ENCODE measurements around the gene MDM2.

DNA sequence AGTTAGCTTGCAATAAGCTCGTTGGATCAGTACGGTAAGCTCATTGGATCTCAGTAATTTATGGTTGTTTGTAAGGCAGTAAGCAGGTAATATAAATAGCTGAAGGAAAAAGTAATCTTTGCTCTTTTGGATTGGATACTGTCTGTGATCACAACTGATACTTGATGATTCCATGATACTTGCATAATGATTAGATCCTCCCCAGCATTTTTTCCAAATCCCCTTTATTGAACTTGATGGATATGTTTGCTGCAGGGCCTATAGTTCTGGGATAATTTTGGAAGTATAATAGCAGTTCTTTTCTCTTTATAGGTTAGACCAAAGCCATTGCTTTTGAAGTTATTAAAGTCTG lies 5.2 kb downstream of the MDM2 start:
- TF ChIP-seq, protein P1, sequence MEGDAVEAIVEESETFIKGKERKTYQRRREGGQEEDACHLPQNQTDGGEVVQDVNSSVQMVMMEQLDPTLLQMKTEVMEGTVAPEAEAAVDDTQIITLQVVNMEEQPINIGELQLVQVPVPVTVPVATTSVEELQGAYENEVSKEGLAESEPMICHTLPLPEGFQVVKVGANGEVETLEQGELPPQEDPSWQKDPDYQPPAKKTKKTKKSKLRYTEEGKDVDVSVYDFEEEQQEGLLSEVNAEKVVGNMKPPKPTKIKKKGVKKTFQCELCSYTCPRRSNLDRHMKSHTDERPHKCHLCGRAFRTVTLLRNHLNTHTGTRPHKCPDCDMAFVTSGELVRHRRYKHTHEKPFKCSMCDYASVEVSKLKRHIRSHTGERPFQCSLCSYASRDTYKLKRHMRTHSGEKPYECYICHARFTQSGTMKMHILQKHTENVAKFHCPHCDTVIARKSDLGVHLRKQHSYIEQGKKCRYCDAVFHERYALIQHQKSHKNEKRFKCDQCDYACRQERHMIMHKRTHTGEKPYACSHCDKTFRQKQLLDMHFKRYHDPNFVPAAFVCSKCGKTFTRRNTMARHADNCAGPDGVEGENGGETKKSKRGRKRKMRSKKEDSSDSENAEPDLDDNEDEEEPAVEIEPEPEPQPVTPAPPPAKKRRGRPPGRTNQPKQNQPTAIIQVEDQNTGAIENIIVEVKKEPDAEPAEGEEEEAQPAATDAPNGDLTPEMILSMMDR (IDR thresholded peaks at IDR 0.05) = no peak
- no peak for TF ChIP-seq POLR2A (IDR thresholded peaks at IDR 0.05)

Measured in vagina (tissue), 2 donors.